Effector CD4-positive, alpha-beta T cell (primary cell): ENCODE measurements around the gene ANKRD23.

Experiments
- DNase-seq: peaks from one replicate; pipeline ENCODE4 v3.0.0-alpha.2; 2020

The ANKRD23 gene

DNA sequence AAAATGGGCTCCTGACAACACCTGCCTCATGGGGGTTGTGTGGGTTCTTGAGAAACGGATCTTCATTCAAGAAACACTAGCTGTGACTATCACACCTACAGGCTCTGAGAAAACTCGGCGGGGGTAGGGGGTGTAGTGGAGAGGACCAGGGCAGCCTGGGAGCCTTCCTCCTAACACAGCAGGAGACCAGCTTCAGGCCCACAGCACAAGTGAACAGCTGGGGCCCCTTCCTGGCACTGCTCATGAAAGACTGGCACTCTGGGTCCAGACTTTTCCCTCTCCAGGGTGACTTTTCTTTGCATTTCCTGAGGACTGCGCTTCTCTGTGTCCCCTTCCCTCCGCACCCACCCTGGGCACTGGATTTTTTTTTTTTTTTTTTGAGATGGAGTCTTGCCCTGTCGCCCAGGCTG is 33.2 kb upstream of the ANKRD23 start:
- DNase-seq, result no peak

DNA sequence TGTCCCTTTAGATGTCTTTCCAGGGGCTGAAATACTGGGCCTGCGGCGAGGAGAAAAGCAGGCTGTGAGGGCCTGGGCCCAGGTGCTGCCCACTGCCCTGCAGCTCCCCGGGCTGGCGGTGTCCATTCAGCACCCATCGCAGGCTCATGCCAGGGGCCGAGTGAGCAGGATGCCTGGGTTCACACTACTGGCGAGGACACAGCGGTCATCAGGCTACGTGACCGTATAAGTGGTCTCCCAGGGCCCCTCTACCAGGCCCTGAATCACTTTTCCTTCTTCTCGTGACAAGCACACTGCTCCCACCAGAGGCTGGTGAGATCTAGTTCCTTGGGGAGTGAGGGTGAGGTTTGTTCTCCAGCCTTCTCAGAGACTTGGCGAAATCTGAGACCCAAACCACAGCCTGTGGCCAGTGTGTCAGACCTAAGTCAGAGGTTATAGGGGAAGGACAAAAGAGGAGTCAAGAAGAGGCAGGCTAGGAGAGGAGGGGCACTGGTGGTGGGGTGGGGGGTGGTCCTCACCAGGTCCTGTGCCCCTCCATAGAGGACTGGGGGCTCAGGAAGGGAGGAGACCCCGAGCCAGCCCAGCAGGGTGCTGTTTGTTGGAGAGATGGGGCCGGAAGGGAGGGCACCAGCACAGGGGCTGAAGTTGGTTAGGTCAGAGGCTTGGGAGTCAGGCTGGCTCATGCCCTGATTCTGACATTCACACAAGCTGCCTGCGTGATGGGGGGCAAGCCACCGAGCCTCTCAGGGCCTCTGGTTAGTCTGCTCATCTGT is 32.6 kb upstream of the ANKRD23 start:
- DNase-seq, result no peak

DNA sequence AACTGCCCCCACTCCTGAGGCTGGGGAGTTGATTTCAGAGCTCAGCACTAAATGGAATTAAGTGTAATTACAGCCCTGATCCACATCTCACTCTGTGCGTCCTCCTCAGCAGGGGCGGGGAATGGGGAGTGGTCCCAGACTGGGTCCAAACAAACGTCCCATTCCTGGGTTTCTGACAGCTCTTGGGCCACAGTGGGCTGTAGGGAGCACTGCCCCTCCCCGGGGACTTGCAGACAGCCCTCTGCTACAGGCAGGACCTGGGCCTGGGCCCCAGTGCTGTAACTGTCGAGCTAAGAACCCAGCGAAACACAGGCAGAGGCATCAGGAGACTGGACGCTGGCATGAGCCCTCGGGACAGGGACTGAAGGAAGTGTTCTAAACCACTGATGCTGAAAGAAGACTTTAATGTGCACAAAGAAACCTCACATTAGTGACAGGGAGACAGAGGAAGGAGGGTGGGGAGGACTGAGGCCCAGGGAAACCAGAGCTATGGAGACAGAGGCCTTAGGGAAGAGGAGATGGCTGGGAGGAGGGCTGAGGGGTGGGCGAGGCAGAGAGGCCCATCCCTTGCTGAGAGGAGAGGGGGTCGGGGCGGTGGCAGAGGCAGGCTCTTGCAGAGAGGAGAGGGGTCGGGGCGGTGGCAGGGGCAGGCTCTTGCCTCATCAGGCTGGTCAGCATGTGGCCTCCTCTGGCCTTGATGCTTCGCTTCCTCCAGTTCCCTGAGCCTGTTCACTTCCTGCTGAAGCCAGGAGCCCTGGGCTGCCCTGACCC is 31.9 kb upstream of the ANKRD23 start:
- DNase-seq, result no peak

DNA sequence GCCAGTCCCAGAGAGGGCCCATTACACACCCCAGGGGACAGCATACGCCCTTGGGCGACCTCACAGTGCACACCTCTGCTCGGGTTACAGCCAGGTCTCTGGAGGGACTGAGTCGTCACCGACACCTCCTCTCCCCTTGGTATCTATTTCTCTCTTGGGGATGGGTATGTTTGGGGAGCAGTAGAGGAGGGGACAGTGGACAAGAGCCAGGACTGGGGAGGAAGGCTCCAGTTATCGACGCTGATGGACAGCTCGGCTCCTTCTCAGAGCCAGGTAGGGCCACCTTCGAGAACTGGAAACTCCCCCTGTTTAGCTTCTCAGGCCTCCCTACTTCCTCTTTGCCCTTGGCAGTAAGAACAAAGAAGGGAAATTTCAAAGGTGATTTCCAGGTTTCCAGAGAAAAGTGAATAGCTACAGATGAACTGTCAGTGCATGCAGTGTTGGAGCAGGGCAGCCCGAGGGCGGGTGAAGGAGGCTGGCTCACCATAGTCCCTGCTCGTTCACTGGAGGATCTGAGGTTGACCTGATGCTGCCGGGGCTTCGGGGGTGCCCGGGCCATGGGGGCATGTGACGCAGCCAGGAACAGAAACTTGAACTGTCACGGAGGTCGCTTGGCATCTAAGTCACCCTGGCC is 30.5 kb upstream of the ANKRD23 start:
- no peak for DNase-seq

DNA sequence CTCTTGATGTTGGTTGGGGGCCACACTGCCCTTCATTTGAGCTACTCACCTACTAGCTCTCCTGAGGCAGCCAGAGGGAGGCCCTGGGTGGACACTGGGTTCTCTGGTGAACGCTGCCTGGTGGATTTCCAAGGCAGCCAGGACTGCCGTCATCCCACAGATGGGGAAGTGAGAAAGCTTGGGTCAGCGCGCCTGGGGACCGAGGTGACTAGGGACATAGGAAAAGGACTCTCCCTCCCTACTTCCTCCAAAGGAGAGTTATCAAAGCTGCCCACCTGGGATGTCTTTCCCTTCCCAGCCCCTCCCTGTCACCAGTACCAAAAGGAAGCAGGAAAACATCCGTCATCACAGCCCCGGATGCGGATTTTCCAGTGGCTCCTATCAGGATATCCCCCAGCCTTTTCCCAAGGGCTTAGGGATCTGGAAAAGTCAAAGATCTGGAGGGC is 29.9 kb upstream of the ANKRD23 start:
- no peak for DNase-seq

DNA sequence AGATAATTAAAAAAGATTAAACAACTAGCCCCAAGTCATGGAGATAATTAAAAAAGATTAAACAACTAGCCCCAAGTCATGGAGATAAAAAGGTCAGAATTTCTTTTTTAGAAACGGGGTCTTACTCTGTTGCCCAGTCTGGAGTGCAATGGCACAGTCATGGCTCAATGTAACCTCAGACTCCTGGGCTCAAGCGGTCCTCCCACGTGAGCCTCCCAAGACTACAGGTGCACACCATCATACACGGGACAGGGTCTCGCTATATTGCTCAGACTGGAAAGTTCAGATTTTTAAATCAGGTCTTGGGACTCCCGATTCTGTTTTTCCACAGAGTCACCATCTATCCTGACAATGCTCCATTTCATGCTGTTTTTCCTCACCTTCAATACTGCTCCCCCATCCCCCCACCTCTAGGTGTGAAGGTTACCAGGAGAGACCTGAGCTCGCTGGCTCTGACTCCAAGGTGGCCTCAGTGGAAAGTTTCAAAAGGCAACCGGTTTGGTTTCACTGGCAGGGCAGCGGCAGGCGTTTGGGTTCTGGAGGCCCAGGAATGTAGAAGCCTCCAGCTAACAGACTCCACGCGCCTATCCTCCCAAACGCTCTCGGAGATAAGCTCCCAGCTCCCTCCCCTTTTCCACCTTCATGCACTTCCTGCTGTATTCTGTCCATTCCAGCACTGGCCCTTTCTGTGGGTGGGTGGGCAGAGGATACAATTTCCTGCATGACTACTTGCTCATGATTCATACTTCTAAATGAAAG is 28.9 kb upstream of the ANKRD23 start:
- no peak for DNase-seq

DNA sequence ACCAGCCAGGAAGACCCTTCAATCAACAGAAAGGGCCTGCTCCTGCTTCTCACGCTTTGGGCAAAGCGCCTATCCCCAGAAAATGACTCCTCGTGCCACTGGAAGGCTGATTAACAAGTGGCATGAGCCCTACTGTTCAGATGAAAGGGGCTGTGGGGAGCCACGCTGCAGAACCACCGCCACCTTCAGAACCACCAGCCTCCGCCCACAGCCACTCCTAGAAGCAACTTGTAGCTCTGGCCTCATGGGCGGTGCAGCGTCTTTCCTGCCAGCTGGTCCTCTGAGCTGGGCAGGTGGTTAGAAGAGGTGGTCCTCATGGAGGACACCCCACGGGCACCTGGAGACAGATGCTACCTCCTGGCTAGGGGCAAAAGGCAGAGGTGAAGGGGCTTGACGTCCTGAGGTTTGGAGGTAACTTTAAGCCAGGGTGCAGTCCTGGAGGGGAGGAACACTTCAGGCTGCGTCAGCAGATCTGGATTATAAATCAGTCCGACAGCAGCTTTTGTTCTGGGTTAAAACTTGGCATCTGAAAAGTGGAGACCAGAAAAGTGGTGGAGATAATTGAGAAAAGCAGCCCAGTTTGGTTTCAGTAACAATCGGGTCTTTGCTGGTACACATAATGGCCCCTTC is 26.9 kb upstream of the ANKRD23 start:
- peak; percentile 50 for DNase-seq

DNA sequence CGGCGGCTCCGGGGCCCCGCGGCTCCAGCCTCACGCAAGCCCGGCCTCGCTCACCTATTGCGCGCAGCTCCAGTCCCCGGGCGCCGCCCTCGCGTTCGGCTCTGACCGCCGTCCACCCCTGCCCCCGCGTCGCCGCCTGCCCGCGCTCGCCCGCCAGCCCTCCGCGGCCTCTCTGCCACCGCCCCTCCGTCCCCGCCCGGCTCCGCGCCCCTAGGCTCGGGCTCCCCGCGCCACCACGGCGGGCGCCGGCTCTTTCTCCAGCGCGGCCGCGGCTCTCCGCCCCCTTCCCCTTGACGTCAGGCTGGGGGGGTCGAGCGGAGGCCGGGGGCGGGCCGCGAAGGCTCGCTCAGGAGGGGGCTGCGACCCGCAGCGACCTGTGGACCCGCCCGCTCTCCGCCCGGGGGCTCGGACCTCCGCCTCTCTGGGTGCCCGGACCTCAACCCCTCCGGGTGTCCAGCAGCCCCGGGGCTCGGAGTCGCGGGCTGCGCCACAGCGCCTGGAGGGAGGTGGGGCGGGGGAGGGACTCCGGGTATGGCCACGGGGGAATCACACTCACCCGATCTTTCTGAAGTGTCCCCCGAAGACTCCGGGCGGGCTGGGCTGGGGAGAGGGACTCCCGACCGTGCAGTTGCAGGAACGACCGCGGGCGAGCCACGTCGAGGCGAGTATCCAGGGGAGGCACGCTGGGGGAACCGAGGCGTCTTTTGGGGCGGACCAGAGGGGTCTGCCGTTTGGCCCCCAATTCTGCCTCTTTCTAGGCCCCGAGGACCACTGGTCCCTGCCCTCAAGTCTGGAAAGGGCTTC is 26.2 kb upstream of the ANKRD23 start, which contains the start of gene SEMA4C:
SEMA4C (minus strand) TSS at position 259 of the 804 bp plus-strand sequence. CDS start 2,194 bp downstream, outside the sequence.
- DNase-seq, result peak; percentile 58

DNA sequence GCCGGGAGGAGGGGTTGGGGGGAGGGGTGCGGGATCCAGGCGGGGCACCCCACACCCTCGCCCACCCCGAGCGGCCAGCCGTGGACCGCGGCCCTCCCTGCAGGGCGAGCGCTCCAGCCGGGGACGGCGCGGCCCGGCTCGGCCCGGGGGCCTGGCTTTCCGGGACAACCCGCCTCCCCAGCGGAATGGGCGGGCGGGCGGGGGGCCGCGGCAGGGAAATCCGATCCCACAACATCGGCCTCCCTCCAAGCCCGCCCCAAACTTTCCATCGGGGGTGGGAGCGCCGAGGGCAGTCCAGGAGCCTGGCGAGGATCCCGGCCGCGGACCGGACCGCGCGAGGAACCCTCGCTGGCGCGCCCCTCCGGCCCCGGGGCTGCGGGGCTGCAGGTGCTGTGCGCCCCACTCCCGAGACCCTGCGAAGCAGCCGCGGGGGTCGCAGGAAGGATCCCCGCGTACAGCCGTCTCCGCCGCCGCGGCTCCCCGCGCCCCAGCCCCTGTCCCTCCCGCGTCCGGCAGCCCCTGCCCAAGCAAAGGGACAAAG is 25.5 kb upstream of the ANKRD23 start:
- DNase-seq, result no peak

DNA sequence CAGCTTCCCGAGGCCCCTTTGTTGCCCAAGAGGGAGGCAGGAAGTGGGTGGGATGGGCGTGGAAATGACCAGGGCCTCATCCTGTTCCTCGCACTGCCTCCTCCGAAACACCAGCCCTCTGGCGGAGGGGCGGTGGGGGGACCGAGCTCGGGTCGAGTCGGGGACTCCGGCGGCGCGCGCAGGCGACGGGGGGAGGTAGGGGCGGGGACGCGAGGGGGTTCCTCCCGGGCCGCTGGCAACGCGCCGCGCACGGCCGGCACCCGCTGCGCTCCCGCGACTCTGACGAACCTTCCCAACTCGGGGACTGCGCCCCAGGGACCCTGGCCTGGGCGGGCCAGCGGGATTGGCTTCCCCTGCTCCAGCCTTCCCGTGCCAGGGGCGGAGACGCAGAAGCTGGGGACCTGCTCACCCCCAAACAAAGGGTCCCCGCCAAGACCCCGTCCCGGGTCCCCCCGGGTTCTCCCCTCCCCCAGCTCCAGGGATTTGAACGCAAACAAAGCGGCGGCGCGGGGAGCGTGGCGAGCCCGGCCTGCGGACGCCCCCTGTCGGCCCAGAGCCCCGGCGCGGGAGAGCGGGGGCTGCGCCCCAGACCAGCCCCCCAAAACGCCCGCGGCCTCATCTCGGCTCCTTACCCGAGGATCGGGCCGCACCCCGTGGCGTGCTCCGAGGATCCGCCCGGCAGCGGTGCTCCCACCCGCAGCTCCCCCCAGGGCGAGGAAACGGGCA is 24.9 kb upstream of the ANKRD23 start:
- DNase-seq, result peak; percentile 48

DNA sequence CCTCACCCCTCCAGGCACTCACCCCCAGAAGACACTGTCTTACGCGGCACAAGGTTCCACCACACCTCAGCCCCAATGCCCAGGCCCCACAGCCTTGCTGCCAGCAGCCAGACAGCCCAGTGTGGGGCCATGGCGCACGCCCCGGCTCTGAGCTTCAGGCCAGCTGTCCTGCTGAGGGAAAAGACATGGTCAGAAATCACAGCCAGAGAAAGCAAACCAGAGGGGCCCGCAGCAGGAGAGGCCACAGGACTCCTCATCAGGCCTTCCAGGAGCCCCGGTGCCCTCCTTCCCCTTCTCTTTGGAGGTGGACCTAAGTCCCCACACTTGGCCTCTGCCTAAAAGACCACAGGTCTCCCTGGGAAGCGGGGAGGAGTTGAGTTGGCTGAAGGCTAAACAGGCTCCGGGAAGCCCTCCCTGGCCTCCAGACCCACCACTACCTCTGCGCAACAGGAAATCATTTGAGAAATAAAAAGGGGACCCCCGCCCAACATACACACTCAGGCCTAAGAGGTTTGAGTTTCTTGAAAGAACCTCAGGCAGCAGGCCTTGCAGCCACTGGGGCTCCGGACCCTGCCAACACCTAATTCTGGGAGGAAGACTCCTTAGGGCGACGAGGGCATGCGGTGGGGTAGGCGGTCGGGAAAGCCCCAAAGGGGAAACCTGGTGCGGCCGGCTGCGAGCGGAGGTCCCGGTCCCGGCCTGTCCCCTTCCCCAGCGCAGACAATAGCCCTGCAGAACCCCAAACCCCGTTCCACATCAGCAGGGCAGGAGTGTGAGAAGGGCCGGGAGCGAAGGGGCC is 24.1 kb upstream of the ANKRD23 start:
- no peak for DNase-seq

DNA sequence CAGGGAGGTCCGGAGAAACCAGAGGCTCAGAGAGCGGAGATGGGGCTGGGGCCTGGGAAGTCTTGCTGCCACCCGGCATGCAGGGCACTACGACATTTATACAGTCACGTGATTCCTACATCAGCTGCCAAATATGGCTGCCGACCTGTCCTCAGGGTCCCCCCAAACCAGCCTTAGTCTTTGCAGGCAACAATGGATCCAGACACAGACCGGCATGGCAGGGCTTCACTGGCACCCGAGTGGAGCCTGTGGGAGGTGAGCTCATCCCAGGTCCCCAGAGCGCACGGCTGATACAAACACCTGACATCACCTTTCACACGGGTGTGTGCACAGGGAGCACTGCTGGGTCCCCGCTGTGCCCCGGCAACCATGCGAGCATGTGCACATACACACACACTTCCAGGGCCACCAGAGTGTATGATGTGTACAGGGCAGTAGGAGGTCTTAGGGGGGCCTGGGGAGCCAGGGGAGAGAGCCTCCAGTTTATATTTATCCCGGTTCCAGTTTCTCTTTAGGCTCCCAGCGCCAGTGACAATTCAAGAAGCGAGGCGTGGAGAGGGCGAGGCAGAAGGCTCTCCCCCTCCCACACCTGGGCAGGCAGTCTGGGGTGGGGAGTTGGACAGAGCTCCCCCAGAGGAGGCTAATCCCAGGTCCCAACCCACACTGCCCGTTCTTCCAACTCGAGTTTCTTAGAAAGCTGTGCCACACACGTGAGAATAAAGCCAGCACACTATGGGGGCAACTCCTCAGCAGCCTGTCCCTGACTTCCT is 23.4 kb upstream of the ANKRD23 start:
- DNase-seq, result no peak

DNA sequence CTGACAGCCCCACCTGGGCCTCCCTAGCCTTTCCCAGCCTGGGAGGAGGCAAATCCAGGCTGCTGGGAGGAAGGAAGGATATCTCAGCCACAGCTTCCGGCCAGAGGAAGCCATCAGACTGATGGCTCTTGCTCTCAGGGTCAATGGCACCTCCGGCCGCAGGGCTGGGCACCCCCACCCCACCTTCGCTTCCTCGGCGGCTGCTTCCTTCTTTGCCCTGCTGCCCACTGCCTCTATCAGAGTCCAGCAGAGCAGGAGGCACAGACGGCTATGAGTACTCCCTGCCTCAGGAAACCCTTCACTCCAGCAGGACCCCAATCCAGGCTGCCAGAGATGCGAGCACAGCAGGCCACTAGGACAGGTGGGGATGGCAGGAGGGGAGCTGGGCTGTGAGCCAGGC is 22.8 kb upstream of the ANKRD23 start:
- DNase-seq, result no peak

DNA sequence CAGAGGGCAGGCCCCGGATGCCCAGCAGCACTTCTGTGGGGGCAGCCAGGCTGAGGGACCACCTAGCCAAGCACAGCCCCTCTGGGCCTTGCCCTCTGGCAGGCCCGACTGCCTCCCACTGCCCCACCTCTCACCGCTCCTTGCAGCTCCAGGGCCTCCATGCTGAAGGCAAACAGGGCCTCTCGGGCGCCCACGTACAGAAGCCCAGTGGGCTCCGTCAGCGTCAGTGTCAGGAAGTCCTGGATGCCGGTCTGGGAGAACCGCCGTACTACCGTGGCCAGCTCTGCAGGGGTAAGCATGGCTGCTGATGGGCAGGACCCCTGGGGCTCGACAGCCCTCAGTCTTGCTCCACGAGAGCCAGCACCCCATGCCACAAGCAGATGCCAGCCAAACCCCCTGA is 22.3 kb upstream of the ANKRD23 start:
- DNase-seq, result no peak

DNA sequence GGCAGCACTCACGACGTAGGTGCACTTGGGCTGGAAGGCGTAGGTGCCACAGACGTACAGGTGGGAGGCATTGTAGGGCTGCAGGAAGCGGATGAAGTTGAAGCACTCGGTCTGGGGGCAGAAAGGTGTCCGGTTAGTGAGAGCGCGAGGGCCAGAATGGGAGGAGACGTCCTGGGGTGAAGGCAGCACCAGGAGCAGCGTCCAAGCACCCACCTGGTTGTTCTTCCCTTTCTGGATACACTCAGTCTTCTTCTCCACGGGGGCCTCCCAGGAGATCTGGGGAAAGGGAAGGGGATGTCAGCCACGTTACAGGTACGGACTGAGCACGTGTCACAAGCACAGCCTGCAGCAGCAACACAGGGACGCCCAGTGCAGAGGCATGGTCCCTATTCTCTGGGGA is 21.8 kb upstream of the ANKRD23 start:
- DNase-seq, result no peak

DNA sequence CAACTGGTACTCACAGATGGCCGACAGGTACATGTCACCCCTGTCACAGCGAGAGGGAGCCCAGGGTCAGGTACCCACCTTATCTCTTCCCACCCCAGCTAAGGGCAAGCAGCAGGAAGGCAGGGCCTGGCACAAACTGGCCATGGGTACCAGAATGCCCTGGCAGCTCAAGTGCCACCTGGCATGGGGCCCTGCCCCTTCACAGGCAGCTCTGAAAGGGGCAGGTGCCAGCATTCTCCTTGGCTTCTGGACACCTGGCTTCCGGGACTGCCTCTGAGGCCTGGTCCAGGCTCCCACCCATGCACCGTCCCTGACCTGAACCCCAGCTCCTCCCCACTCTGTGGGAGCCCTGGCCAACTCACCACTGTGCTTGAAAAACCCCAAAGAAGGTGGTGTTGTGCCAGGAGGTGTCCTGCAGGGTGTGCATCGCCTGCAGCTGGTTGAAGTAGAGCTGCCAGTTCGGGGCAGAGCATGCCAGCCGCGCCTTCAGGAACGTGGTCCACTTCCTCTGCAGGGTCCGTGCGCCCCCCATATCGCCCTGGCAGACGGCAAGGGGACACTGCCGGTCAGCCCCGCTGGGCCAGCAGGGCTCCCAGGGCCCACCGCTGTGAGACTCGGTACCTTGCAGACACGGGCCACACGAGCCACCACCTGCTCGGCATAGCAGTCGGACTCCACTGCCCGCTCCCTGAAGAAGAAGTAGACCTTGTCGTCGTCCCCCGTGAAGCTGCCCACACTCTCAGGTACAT is 20.7 kb upstream of the ANKRD23 start:
- no peak for DNase-seq

DNA sequence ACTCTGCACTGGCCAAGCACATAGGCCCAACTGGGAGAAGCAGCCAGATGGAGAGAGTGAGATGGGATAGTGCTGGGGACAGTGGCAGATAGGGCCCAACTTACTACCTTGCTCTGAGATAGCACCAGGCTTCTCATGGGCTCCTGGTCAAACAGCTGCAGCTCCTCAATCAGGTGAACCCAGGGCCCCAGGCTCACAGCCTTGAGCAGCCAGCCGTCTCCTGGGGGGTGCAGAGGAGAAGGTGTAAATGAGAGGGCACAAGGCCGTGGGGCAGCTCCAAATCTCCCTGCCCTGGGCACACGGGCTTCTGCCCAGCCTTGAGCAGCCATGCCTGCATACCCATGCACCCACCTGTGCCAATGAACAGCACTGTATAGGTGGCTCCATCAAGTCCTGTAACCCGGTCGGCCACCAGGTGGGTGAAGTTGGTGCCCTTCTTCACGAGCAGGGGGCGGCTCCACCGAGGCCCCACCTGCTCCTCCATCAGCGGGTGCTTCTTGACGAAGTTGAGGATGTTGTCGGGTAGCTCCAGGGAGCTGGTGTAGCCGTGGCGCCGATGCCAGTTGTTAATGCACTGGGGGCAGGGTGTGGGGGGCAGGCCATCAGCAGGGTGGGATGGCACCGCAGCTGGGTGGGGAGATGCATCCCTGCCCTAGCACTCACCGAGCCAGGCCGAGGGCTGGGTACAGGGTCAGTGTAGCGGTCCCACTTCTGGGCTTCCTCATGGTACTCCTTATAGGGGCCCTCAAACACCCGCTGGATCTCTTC is 19.9 kb upstream of the ANKRD23 start:
- no peak for DNase-seq
